Vagina (tissue), 2 donors: Measurements from ENCODE around the gene ZNF331.

Experiments used
- CTCF ChIP-seq, 3 experiments: fragments of 450-650 bp in 2 of 3; fragments of 200-600 bp in 1 of 3; sonication (generic) in 1 of 3; IDR thresholded peaks; one replicate each; pipeline ENCODE4 v1.5.1; 2017 to 2019; ENCODE audit warnings: antibody characterized with exemption in 3 of 3, mild to moderate bottlenecking in 2 of 3, moderate library complexity in 2 of 3
- POLR2A ChIP-seq, 2 donors: fragments of 450-650 bp; IDR thresholded peaks; one replicate each; pipeline ENCODE4 v1.6.1; 2017; ENCODE audit warnings: antibody characterized with exemption in 2 of 2, mild to moderate bottlenecking in 2 of 2, moderate library complexity in 2 of 2
- POLR2AphosphoS5 ChIP-seq, 2 donors: sonication (generic); formaldehyde crosslinking; IDR thresholded peaks; one replicate each; pipeline ENCODE4 v1.9.0; 2017; ENCODE audit warnings: antibody characterized with exemption in 2 of 2, mild to moderate bottlenecking in 2 of 2, low read depth in 1 of 2; ENCODE audit not compliant: insufficient read depth in 1 of 2

GRCh38 chr19:53580871-53581835 is 43.2 kb downstream of the ZNF331 start:
- TF ChIP-seq POLR2A (IDR thresholded peaks at IDR 0.05) (no peak), CTCF (IDR thresholded peaks at IDR 0.05) (no peak), POLR2AphosphoS5 (IDR thresholded peaks at IDR 0.05; ENCODE audit: insufficient read depth in 1 of 2, low read depth in 1 of 2) (no peak)
